A549 (cell line): ENCODE results near the gene SRMS. TPM values are rescaled to one million over a fixed set of nuclear protein-coding genes. Genes with fewer than 3 reads are reported as not detected.
"Not testable (repeated sequence)": the region's sequence is repeated elsewhere in the genome, so short reads cannot be mapped to it uniquely, and the experiment has no call there.

Source experiments
- ATAC-seq, 2 experiments: fragments of 200-7000 bp in 1 of 2; fragments of >200 bp in 1 of 2; cut with Nextera tagmentation in 1 of 2; cut with Tn5 transposase in 1 of 2; 3 replicates each; pipeline versions ENCODE4 v1.8.0 to v1.9.1; 2018 to 2020; ENCODE audit warnings: mild to moderate bottlenecking in 1 of 2, moderate library complexity in 1 of 2
- CTCF ChIA-PET: fragments of 300-600 bp; sonication (Branson Sonifier 250); formaldehyde crosslinking; extraction: SDS; loops from one replicate; lab custom pipeline; 2021; ENCODE audit warnings: antibody characterized with exemption, inconsistent platforms; lab: Yijun Ruan, JAX
- POLR2A ChIA-PET: fragments of 350-600 bp; formaldehyde crosslinking; extraction: SDS; loops from one replicate; lab custom pipeline; 2021; ENCODE audit warnings: antibody characterized with exemption, inconsistent platforms; lab: Yijun Ruan, JAX
- DNase-seq, 2 experiments: peaks; one replicate each; pipeline versions ENCODE4 v3.0.0 to v3.0.0-alpha.2; 2011 to 2016; ENCODE audit warnings: low read depth in 1 of 2, low spot score in 1 of 2
- FAIRE-seq: peaks from 2 replicates; lab custom pipeline; 2011; peaks lifted over from hg19 to GRCh38; lab: Jason Lieb, UNC
- H3K27ac ChIP-seq, 2 experiments: fragments of >200 bp; sonication (Bioruptor Twin); formaldehyde crosslinking; 3 replicates each; pipeline ENCODE4 v1.5.1; 2016 to 2017
- H3K4me1 ChIP-seq: fragments of >200 bp; sonication (Bioruptor Twin); formaldehyde crosslinking; 3 replicates; pipeline ENCODE4 v1.6.1; 2016
- H3K4me2 ChIP-seq: fragments of >200 bp; sonication (Bioruptor Twin); formaldehyde crosslinking; 3 replicates; pipeline ENCODE4 v1.6.1; 2016
- H3K4me3 ChIP-seq: fragments of >200 bp; sonication (Bioruptor Twin); formaldehyde crosslinking; 3 replicates; pipeline ENCODE4 v1.5.1; 2016
- H3K9me3 ChIP-seq: fragments of >200 bp; sonication (Bioruptor Twin); formaldehyde crosslinking; 3 replicates; pipeline ENCODE4 v1.6.1; 2016
- CBX2 ChIP-seq: fragments of 200-600 bp; sonication (generic); IDR thresholded peaks from 2 replicates; pipeline ENCODE4 v1.6.1; 2016; ENCODE audit warnings: low read depth, mild to moderate bottlenecking, borderline replicate concordance
- EHF ChIP-seq: fragments of 250-450 bp; sonication (Bioruptor Pico); IDR thresholded peaks from 2 replicates; pipeline ENCODE4 v1.5.0; 2020; ENCODE audit warnings: mild to moderate bottlenecking
- EHMT2 ChIP-seq: fragments of 200-600 bp; sonication (generic); IDR thresholded peaks from 2 replicates; pipeline ENCODE4 v1.6.1; 2016; ENCODE audit warnings: antibody characterized with exemption, low read depth, mild to moderate bottlenecking, moderate library complexity
- ESRRA ChIP-seq: fragments of 150-350 bp; IDR thresholded peaks from 2 replicates; pipeline ENCODE4 v1.6.1; 2014; ENCODE audit warnings: mild to moderate bottlenecking, low read length, borderline replicate concordance
- FOXS1 ChIP-seq: fragments of 250-450 bp; sonication (Bioruptor Pico); IDR thresholded peaks from 2 replicates; pipeline ENCODE4 v1.5.0; 2020; ENCODE audit warnings: mild to moderate bottlenecking, moderate library complexity
- HDAC2 ChIP-seq: fragments of 200-600 bp; sonication (generic); IDR thresholded peaks from 2 replicates; pipeline ENCODE4 v1.6.1; 2016
- HOXB13 ChIP-seq: fragments of 250-450 bp; sonication (Bioruptor Pico); IDR thresholded peaks from 2 replicates; pipeline ENCODE4 v1.5.0; 2020; ENCODE audit warnings: low read depth, mild to moderate bottlenecking, moderate library complexity
- KDM1A ChIP-seq: fragments of 200-600 bp; sonication (generic); IDR thresholded peaks from 2 replicates; pipeline ENCODE4 v1.6.1; 2016; ENCODE audit warnings: low read depth, mild to moderate bottlenecking
- MAFK ChIP-seq: fragments of 450-650 bp; IDR thresholded peaks from 2 replicates; pipeline ENCODE4 v1.6.1; 2014; ENCODE audit not compliant: partially characterized antibody
- NPAS2 ChIP-seq: fragments of 250-450 bp; sonication (Bioruptor Pico); IDR thresholded peaks from 2 replicates; pipeline ENCODE4 v1.8.0; 2022; ENCODE audit warnings: mild to moderate bottlenecking, moderate library complexity, borderline replicate concordance
- NR3C1 ChIP-seq: fragments of >200 bp; sonication (Bioruptor Twin); formaldehyde crosslinking; IDR thresholded peaks from 3 replicates; pipeline ENCODE4 v1.6.1; 2017
- PBX3 ChIP-seq: IDR thresholded peaks from 2 replicates; pipeline ENCODE4 v1.6.1; 2012
- PHF8 ChIP-seq: fragments of 200-600 bp; sonication (generic); IDR thresholded peaks from 2 replicates; pipeline ENCODE4 v1.6.1; 2016; ENCODE audit warnings: low read depth, mild to moderate bottlenecking, antibody characterized with exemption, moderate library complexity, borderline replicate concordance
- POLR2A ChIP-seq: IDR thresholded peaks from 2 replicates; pipeline ENCODE4 v1.6.1; 2012; ENCODE audit warnings: mild to moderate bottlenecking, low read length
- RNF2 ChIP-seq: fragments of 200-600 bp; sonication (generic); IDR thresholded peaks from 2 replicates; pipeline ENCODE4 v1.6.1; 2016; ENCODE audit warnings: low read depth, mild to moderate bottlenecking, antibody characterized with exemption, moderate library complexity, borderline replicate concordance
- SMC3 ChIP-seq: fragments of >200 bp; sonication (Bioruptor Twin); formaldehyde crosslinking; IDR thresholded peaks from 3 replicates; pipeline ENCODE4 v1.6.1; 2018; ENCODE audit warnings: inconsistent platforms
- TFCP2L1 ChIP-seq: fragments of 250-450 bp; sonication (Bioruptor Pico); IDR thresholded peaks from 2 replicates; pipeline ENCODE4 v1.5.0; 2021; ENCODE audit warnings: mild to moderate bottlenecking
- ZNF302 ChIP-seq: fragments of 250-450 bp; sonication (Bioruptor Pico); IDR thresholded peaks from 2 replicates; pipeline ENCODE4 v1.9.0; 2021; ENCODE audit warnings: inconsistent platforms, mild to moderate bottlenecking, moderate library complexity
- WGBS: methylation state at CpG from one replicate; pipeline ENCODE4 v1.1.6; 2017; ENCODE audit errors: missing lambda C conversion rate; 5-methylcytosine and 5-hydroxymethylcytosine counted together
- polyA plus RNA-seq, 4 experiments: library from polyadenylated mRNA; depleted of rRNA in 3 of 4; stranded (reverse); fragments of >200 nt; fragmentation: RNase III in 1 of 4; extraction: RNeasy Plus Mini Kit Qiagen cat#74134 plus additional on column Dnase treatment in 1 of 4; gene quantifications; 2 replicates in 3 of 4; 3 replicates in 1 of 4; pipeline ENCODE4 v1.2.3, GENCODE V29; 2011 to 2017
- TF ChIP-seq, protein P1 (sequence below): fragments of 450-650 bp; IDR thresholded peaks from 2 replicates; pipeline ENCODE4 v1.6.1; 2014; ENCODE audit warnings: antibody characterized with exemption

The SRMS gene
- polyA plus RNA-seq, 2 of the 4 experiments (the other 2 are of a cell fraction), result not detected

DNA sequence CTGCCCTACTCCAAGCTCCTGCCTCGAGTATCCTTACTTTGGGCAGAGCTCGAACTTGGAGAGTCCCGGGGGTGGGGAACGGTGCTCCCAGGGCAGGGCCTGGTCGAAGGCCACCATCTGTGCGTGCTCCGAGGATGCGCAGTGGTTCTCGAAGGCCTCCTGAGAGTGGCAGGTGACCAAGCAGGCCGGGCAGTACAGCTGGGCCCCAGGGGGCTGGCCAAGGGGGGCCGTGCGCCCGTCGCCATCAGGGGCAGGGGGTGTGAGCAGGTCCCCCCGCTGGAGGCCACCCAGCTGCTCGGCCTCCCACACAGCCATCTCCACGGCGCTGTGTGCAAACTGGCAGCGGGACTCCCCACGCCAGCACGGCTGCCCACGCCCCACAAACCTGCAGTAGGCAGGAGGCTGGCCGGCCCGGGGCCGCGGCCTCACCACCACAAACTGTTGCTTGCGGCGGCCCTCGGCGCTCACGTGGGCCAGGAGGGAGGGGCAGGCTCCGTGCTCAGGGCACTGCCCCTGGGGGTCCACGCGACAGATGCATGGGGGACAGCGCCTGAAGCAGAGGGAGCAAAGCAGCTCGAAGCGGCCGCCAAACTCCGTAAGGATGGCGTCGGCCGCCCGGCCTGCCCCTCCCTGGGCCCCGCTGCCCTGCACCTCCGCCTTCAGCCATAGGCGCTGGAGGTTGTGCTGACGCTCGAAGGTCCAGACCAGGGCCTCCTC, 24.7 kb upstream of the SRMS start:
- no peak overlapping the region for H3K4me3 ChIP-seq
- no peak for ATAC-seq
- ChIA-PET POLR2A (interaction anchor here (0.6 kb wide), 1 partner anchor 263 kb away, joined by 5 read pairs; no protein-coding TSS in a partner anchor), CTCF (interaction anchor here (0.8 to 2.0 kb wide), 3 partner anchors 9 to 402 kb away, joined by 3 to 5 read pairs (median 3); partner anchors contain the start of gene PTK6)
- H3K9me3 ChIP-seq, result no peaks in the 10 kb centered on the region
- H3K4me2 ChIP-seq, result no peak overlapping the region
- DNase-seq, result no peak
- TF ChIP-seq NR3C1 (no peak), EHMT2 (no peak)
- TF ChIP-seq, all 56 proteins: peak for 0
- WGBS, result 85% methylated on average over 24 of the region's 48 CpGs
- no peak for FAIRE-seq
- Histone ChIP-seq H3K27ac (no peak overlapping the region), H3K4me1 (peaks cover 20% of the 10 kb centered on the region; the same call in 2 of the 3 replicates)

GRCh38 chr20:63571087-63571478, 23.5 kb upstream of the SRMS start:
- WGBS, result 38% methylated on average over 2 of the region's 11 CpGs
- POLR2A ChIA-PET, ATAC-seq, DNase-seq, H3K9me3 ChIP-seq, H3K4me2 ChIP-seq, H3K4me3 ChIP-seq, FAIRE-seq, H3K27ac ChIP-seq: not testable (repeated sequence)
- H3K4me1 ChIP-seq, result peaks cover 20% of the 10 kb centered on the region; the same call in 2 of the 3 replicates
- CTCF ChIA-PET, result interaction anchor here (1.0 kb wide), 1 partner anchor 33 kb away, joined by 4 read pairs; no protein-coding TSS in a partner anchor

GRCh38 chr20:63570281-63571086, 22.9 kb upstream of the SRMS start:
- ChIA-PET POLR2A (no interaction called here), CTCF (interaction anchor here (1.0 kb wide), 1 partner anchor 32 kb away, joined by 4 read pairs; no protein-coding TSS in a partner anchor)
- H3K4me1 ChIP-seq, result peaks cover 18% of the 10 kb centered on the region; the same call in 2 of the 3 replicates
- H3K27ac ChIP-seq, result no peak overlapping the region
- ATAC-seq, result no peak
- no peak for FAIRE-seq
- WGBS, result 93% methylated on average over 14 of the region's 28 CpGs
- TF ChIP-seq, protein P1, sequence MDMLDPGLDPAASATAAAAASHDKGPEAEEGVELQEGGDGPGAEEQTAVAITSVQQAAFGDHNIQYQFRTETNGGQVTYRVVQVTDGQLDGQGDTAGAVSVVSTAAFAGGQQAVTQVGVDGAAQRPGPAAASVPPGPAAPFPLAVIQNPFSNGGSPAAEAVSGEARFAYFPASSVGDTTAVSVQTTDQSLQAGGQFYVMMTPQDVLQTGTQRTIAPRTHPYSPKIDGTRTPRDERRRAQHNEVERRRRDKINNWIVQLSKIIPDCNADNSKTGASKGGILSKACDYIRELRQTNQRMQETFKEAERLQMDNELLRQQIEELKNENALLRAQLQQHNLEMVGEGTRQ, result no peak
- TF ChIP-seq POLR2A (no peak), HDAC2 (no peak), PHF8 (no peak), SMC3 (no peak), KDM1A (no peak), NPAS2 (no peak), EHMT2 (no peak), ESRRA (no peak), FOXS1 (CRISPR knock-in tag) (no peak), MAFK (no peak), HOXB13 (CRISPR knock-in tag) (no peak), PBX3 (no peak), ZNF302 (CRISPR knock-in tag) (no peak), RNF2 (no peak), CBX2 (no peak), TFCP2L1 (no peak), EHF (CRISPR knock-in tag) (no peak)
- TF ChIP-seq, all 56 proteins: peak for 0
- H3K4me3 ChIP-seq, result no peak overlapping the region
- DNase-seq, result no peak
- no peaks in the 10 kb centered on the region for H3K9me3 ChIP-seq
- no peak overlapping the region for H3K4me2 ChIP-seq
